ENCODE data around the gene C2orf76.

C2orf76 gene

GRCh38 chr2:119261493-119262225 lies 105.0 kb downstream of the C2orf76 start:
- no peak for DNase-seq

- no peak for DNase-seq
These were observed 105.8 kb downstream of the C2orf76 start for GRCh38 chr2:119260646-119261492.

- no peak for DNase-seq
These were observed 107.3 kb downstream of the C2orf76 start for GRCh38 chr2:119259296-119259860.

- DNase-seq: no peak
These were observed 109.4 kb downstream of the C2orf76 start for GRCh38 chr2:119257198-119257597.

GRCh38 chr2:119256582-119256921 lies 110.1 kb downstream of the C2orf76 start:
- no peak for DNase-seq

GRCh38 chr2:119255760-119256581 lies 110.7 kb downstream of the C2orf76 start:
- DNase-seq: no peak

- no peak for DNase-seq
These were observed 112.0 kb downstream of the C2orf76 start for GRCh38 chr2:119254601-119255080.

GRCh38 chr2:119253760-119254600 lies 112.7 kb downstream of the C2orf76 start:
- DNase-seq: no peak

- no peak for DNase-seq
These were observed 113.4 kb downstream of the C2orf76 start for GRCh38 chr2:119253114-119253702.
